DND-41 (cell line): ENCODE measurements around the gene PRRT1B.

Source experiments
- EZH2 ChIP-seq: IDR thresholded peaks from 3 replicates; pipeline ENCODE4 v1.6.1; 2012; ENCODE audit warnings: borderline replicate concordance, low read depth, mild to moderate bottlenecking, moderate library complexity, low read length, inconsistent platforms; ENCODE audit not compliant: severe bottlenecking
- TF ChIP-seq, protein P1 (sequence below): IDR thresholded peaks from 2 replicates; pipeline ENCODE4 v1.5.1; 2012; ENCODE audit warnings: borderline replicate concordance, low read length, moderate library complexity, mild to moderate bottlenecking; ENCODE audit not compliant: poor library complexity, severe bottlenecking; ENCODE audit errors: extremely low read depth

DNA sequence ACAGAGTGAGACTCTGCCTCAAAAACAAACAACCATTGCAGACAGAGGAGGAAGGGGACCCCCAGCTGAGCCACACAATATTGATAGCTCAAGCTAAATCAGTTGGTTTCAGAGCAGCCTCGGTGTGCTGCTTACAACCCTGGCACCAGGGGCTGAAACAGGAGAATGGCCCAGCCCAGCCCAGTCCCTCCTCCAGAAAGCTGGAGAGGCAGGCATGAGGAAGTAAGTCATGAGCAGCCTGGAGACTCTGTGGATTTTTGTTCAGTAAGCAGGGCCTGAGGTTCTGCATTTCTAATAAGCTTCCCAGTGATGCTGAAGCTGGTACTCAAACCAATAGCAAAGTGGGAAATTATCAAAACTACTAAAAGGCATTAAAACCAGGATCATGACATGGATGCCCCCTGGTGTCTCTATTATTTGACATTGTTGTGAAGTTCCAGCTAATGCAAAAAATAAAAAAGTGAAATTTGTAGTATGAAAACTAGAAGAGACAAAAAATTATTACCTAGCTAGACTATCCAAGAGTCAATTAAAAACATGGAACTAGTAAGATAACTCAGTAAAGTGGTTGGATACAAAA lies 14.2 kb downstream of the PRRT1B start:
- TF ChIP-seq, protein P1, sequence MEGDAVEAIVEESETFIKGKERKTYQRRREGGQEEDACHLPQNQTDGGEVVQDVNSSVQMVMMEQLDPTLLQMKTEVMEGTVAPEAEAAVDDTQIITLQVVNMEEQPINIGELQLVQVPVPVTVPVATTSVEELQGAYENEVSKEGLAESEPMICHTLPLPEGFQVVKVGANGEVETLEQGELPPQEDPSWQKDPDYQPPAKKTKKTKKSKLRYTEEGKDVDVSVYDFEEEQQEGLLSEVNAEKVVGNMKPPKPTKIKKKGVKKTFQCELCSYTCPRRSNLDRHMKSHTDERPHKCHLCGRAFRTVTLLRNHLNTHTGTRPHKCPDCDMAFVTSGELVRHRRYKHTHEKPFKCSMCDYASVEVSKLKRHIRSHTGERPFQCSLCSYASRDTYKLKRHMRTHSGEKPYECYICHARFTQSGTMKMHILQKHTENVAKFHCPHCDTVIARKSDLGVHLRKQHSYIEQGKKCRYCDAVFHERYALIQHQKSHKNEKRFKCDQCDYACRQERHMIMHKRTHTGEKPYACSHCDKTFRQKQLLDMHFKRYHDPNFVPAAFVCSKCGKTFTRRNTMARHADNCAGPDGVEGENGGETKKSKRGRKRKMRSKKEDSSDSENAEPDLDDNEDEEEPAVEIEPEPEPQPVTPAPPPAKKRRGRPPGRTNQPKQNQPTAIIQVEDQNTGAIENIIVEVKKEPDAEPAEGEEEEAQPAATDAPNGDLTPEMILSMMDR, result peak; percentile 11
- TF ChIP-seq EZH2, result no peak
